CD4-positive, alpha-beta T cell (primary cell): ENCODE data around the gene FBXL16. TPM values are rescaled to one million over a fixed set of nuclear protein-coding genes. Genes with fewer than 3 reads are reported as not detected.
A peak's percentile ranks its signal among the peaks of the same experiment; 100 is the strongest.

Experiments used
- ATAC-seq: fragments of 200-7000 bp; cut with Tn5 transposase; one replicate; pipeline ENCODE4 v1.10.0; 2022; ENCODE audit warnings: mild to moderate bottlenecking; ENCODE audit not compliant: poor library complexity
- CTCF ChIA-PET: fragments of 350-600 bp; sonication (Branson Sonifier 250); formaldehyde crosslinking; loops from one replicate; lab custom pipeline; 2021; ENCODE audit warnings: antibody characterized with exemption, inconsistent platforms; lab: Charles Lee
- POLR2A ChIA-PET: fragments of 350-600 bp; sonication (Branson Sonifier 250); formaldehyde crosslinking; loops from one replicate; lab custom pipeline; 2021; ENCODE audit warnings: antibody characterized with exemption, inconsistent platforms; lab: Charles Lee
- DNase-seq, 14 experiments: peaks; one replicate each; pipeline ENCODE4 v3.0.0-alpha.2; 2013 to 2020; ENCODE audit warnings: mixed read lengths in 2 of 14
- H3K27ac ChIP-seq, 2 donors: one replicate each; pipeline versions ENCODE4 v1.5.1 to v1.7.0; 2013; ENCODE audit warnings: low read length in 2 of 2, low read depth in 1 of 2, mild to moderate bottlenecking in 1 of 2
- H3K27me3 ChIP-seq, 2 experiments: 1 replicate in 1 of 2; 2 replicates in 1 of 2; pipeline versions ENCODE4 v1.6.1 to v1.7.0; 2013; ENCODE audit warnings: low read length in 2 of 2, control low read depth in 1 of 2, mild to moderate bottlenecking in 1 of 2, moderate library complexity in 1 of 2; ENCODE audit not compliant: insufficient read depth in 2 of 2, control insufficient read depth in 1 of 2
- H3K36me3 ChIP-seq: one replicate; pipeline ENCODE4 v1.6.1; 2013; ENCODE audit warnings: low read length, control low read depth; ENCODE audit not compliant: insufficient read depth
- H3K4me1 ChIP-seq: one replicate; pipeline ENCODE4 v1.6.1; 2013; ENCODE audit warnings: low read length, control low read depth; ENCODE audit not compliant: insufficient read depth
- H3K4me3 ChIP-seq: one replicate; pipeline ENCODE4 v1.5.1; 2013; ENCODE audit warnings: mild to moderate bottlenecking, low read length, moderate library complexity
- H3K9me3 ChIP-seq, 2 experiments: 1 replicate in 1 of 2; 2 replicates in 1 of 2; pipeline versions ENCODE4 v1.6.1 to v1.7.0; 2013; ENCODE audit warnings: low read length in 2 of 2, mild to moderate bottlenecking in 2 of 2, control low read depth in 1 of 2, moderate library complexity in 1 of 2; ENCODE audit not compliant: control insufficient read depth in 1 of 2, insufficient read depth in 1 of 2
- H3K27ac Mint-ChIP-seq: one replicate; pipeline ENCODE4 v1.8.0; 2020; ENCODE audit warnings: mixed read lengths
- H3K27me3 Mint-ChIP-seq: one replicate; pipeline ENCODE4 v1.8.0; 2021; ENCODE audit warnings: mixed read lengths
- H3K36me3 Mint-ChIP-seq: one replicate; pipeline ENCODE4 v1.8.0; 2021; ENCODE audit warnings: low read depth, mixed read lengths
- H3K4me1 Mint-ChIP-seq: one replicate; pipeline ENCODE4 v1.8.0; 2021; ENCODE audit warnings: low read depth, mixed read lengths
- H3K4me3 Mint-ChIP-seq: one replicate; pipeline ENCODE4 v1.8.0; 2020; ENCODE audit warnings: mild to moderate bottlenecking, mixed read lengths
- H3K9me3 Mint-ChIP-seq: one replicate; pipeline ENCODE4 v1.8.0; 2020; ENCODE audit warnings: mixed read lengths
- CTCF ChIP-seq: fragments of 200-600 bp; IDR thresholded peaks from one replicate; pipeline ENCODE4 v1.8.0; 2022; ENCODE audit warnings: antibody characterized with exemption, mild to moderate bottlenecking
- intact Hi-C, 2 experiments: fragments of 100-400 bp; cut with DNase I in 1 of 2; cut with micrococcal nuclease in 1 of 2; formaldehyde crosslinking; loops; one replicate each; pipeline versions ENCODE4 v1.15.1 to v1.9.0; 2023 to 2025; cut with DNase I, micrococcal nuclease
- total RNA-seq, 174 experiments: library from RNA in 2 of 174; stranded (reverse) in 2 of 174; gene quantifications; one replicate each; pipeline ENCODE4 v1.2.3 and lab custom pipeline; 2021 to 2026

The FBXL16 gene
- total RNA-seq, 2 experiments from 2014 or later = 11.0 to 11.7 TPM

DNA sequence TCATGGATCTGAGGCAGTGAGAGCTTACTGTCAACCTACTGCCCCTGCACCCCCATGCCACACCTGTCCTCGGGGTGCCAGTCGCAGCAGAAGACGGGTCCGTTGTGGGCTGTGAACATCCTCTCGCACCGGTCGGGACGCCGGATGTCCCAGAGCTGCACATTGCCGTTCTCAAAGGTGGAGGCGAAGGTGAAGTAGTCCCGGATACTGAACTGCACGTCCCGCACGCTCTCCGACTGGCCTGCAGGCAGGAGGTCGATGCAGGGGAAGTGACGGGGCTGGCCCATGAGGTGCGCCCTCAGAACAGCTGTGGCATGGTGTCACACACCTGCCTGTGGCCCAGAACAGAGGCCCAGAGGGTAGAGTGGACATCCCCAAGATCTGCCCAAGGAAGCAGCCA, 18.1 kb downstream of the FBXL16 start:
- DNase-seq (no peak), ATAC-seq (no peak)
- ChIA-PET POLR2A (no interaction called here), CTCF (interaction anchor here (1.8 kb wide), 1 partner anchor 20 kb away, joined by 5 read pairs; the partner anchor contains the start of gene RHOT2)
- peaks cover 18% of the 10 kb centered on the region for H3K4me1 Mint-ChIP-seq
- Histone ChIP-seq H3K36me3 (peaks cover 18% of the 10 kb centered on the region), H3K27ac (no peak overlapping the region), H3K27me3 (no peaks in the 10 kb centered on the region), H3K4me3 (no peak overlapping the region), H3K9me3 (peaks cover 0 to 7% of the 10 kb centered on the region in 2 experiments), H3K4me1 (peaks cover 57% of the 10 kb centered on the region)
- no peaks in the 10 kb centered on the region for H3K27me3 Mint-ChIP-seq
- no peaks in the 10 kb centered on the region for H3K9me3 Mint-ChIP-seq
- H3K27ac Mint-ChIP-seq = no peak overlapping the region
- peaks cover 10% of the 10 kb centered on the region for H3K36me3 Mint-ChIP-seq
- intact Hi-C loops = no loop called here
- no peak overlapping the region for H3K4me3 Mint-ChIP-seq
- TF ChIP-seq CTCF = no peak

DNA sequence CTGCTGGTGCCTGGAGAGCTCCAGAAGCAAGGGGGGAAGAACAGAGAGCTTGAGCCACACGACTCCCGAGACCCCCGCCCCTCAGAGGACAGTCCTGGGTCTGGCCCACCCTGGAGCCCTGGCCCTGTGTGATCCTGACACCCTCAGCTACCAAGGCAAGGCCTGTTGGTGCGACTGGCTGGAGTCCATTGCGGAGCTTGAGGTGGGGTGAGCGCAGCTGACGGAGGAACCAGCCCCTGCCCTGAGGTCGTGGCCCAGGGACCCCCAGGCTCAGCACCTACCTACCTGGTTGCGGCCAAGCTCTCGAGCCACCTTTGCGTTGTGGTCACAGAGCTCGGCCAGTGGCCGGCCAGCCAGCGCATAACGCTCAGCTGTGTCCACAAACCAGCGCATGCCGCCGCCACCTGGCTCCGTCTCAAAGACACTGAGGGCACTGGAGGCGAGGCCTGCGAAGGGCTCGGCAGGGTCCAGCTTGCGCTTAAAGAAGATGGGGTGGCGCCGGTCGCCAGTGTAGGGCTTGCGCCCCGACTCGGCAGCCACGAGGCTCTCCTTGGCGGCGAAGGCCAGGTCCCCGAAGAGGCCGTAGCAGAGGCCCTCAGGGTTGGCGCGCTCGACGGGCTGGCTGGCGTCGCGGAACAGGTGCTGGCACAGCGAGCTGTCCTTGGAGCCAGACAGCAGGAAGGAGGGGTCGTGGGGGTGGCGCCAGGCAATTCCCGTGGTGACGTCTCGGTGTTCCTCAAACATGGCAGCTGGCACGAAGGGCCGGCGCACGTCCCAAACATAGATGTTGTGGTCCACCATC, 18.9 kb downstream of the FBXL16 start:
- Mint-ChIP-seq H3K27me3 (no peaks in the 10 kb centered on the region), H3K9me3 (no peaks in the 10 kb centered on the region), H3K4me1 (peaks cover 16% of the 10 kb centered on the region), H3K4me3 (peak overlapping the region; percentile 42), H3K36me3 (peaks cover 16% of the 10 kb centered on the region), H3K27ac (no peak overlapping the region)
- TF ChIP-seq CTCF = no peak
- H3K4me3 ChIP-seq = no peak overlapping the region
- peaks cover 26% of the 10 kb centered on the region for H3K36me3 ChIP-seq
- ChIA-PET CTCF (interaction anchor here (1.8 kb wide), 1 partner anchor 19 kb away, joined by 5 read pairs; the partner anchor contains the start of gene RHOT2), POLR2A (interaction anchor here (1.5 kb wide), 1 partner anchor 9 kb away, joined by 5 read pairs; no protein-coding TSS in a partner anchor)
- peak in 1 of 14 experiments; percentile 43 for DNase-seq
- H3K4me1 ChIP-seq = peaks cover 66% of the 10 kb centered on the region
- H3K9me3 ChIP-seq = peaks cover 0 to 7% of the 10 kb centered on the region in 2 experiments
- H3K27me3 ChIP-seq = no peaks in the 10 kb centered on the region
- intact Hi-C loops = no loop called here
- no peak overlapping the region for H3K27ac ChIP-seq
- no peak for ATAC-seq

- Mint-ChIP-seq H3K4me3 (peak overlapping the region; percentile 38), H3K4me1 (peaks cover 16% of the 10 kb centered on the region), H3K27ac (no peak overlapping the region), H3K27me3 (no peaks in the 10 kb centered on the region), H3K9me3 (no peaks in the 10 kb centered on the region), H3K36me3 (peaks cover 23% of the 10 kb centered on the region)
- no peak for TF ChIP-seq CTCF
- no peak overlapping the region for H3K27ac ChIP-seq
- ATAC-seq (no peak), DNase-seq (peak in 1 of 14 experiments; percentile 52)
- H3K27me3 ChIP-seq = no peaks in the 10 kb centered on the region
- ChIA-PET CTCF (interaction anchor here (1.8 kb wide), 1 partner anchor 18 kb away, joined by 5 read pairs; the partner anchor contains the start of gene RHOT2), POLR2A (interaction anchor here (1.5 kb wide), 1 partner anchor 10 kb away, joined by 5 read pairs; no protein-coding TSS in a partner anchor)
- no peak overlapping the region for H3K4me3 ChIP-seq
- H3K36me3 ChIP-seq = peaks cover 29% of the 10 kb centered on the region
- intact Hi-C loops = no loop called here
- H3K4me1 ChIP-seq = peaks cover 73% of the 10 kb centered on the region
- H3K9me3 ChIP-seq = peaks cover 0 to 6% of the 10 kb centered on the region in 2 experiments
These were observed 19.6 kb downstream of the FBXL16 start for GRCh38 chr16:685967-686366.
